Adrenal gland (tissue), 12 donors: ENCODE results near the gene SHC1. TPM values are rescaled to one million over a fixed set of nuclear protein-coding genes. Genes with fewer than 3 reads are reported as not detected.
A peak's percentile ranks its signal among the peaks of the same experiment; 100 is the strongest.

Experiments used
- DNase-seq, 7 donors: peaks; one replicate each; pipeline ENCODE4 v3.0.0-alpha.2; 2019 to 2020
- H3K27ac ChIP-seq, 5 donors: fragments of 200-600 bp; sonication (generic) in 4 of 5; 1 replicate in 3 of 5; 2 replicates in 2 of 5; pipeline versions ENCODE4 v1.5.1 to v1.8.0; 2016 to 2020; ENCODE audit warnings: mild to moderate bottlenecking in 1 of 5
- H3K27me3 ChIP-seq: fragments of 200-600 bp; 2 replicates; pipeline ENCODE4 v1.8.0; 2021
- H3K36me3 ChIP-seq, 2 donors: fragments of 200-600 bp; replicated peaks in 1 of 2; 1 replicate in 1 of 2; 2 replicates in 1 of 2; pipeline versions ENCODE4 v1.5.1 to v1.8.0; 2018 to 2022
- H3K4me1 ChIP-seq, 2 donors: fragments of 200-600 bp; replicated peaks in 1 of 2; 1 replicate in 1 of 2; 2 replicates in 1 of 2; pipeline versions ENCODE4 v1.5.1 to v1.8.0; 2018 to 2021
- H3K4me3 ChIP-seq, 4 donors: fragments of 200-600 bp; sonication (generic) in 3 of 4; one replicate each; pipeline ENCODE4 v1.5.1; 2016 to 2018
- H3K9me3 ChIP-seq, 3 donors: fragments of 200-600 bp; sonication (generic) in 1 of 3; replicated peaks in 1 of 3; 1 replicate in 2 of 3; 2 replicates in 1 of 3; pipeline versions ENCODE4 v1.5.1 to v1.8.0; 2016 to 2021
- CTCF ChIP-seq, 6 experiments: fragments of 450-650 bp in 4 of 6; fragments of 200-600 bp in 2 of 6; sonication (generic) in 1 of 6; IDR thresholded peaks; 1 replicate in 5 of 6; 2 replicates in 1 of 6; pipeline versions ENCODE4 v1.5.1 to v1.8.0; 2016 to 2021; ENCODE audit warnings: antibody characterized with exemption in 6 of 6, mild to moderate bottlenecking in 2 of 6, moderate library complexity in 1 of 6
- POLR2A ChIP-seq, 2 donors: fragments of 450-650 bp; IDR thresholded peaks; one replicate each; pipeline ENCODE4 v1.6.1; 2017; ENCODE audit warnings: antibody characterized with exemption in 2 of 2, mild to moderate bottlenecking in 2 of 2, moderate library complexity in 1 of 2
- WGBS, 4 donors: extraction: QIAGEN DNeasy Blood & Tissue Kit in 2 of 4; methylation state at CpG; one replicate each; pipeline versions ENCODE4 v1.1.5 to v1.1.7; 2013 to 2017; 5-methylcytosine and 5-hydroxymethylcytosine counted together
- intact Hi-C, 2 donors: fragments of 100-400 bp; cut with DNase I; formaldehyde crosslinking; loops; one replicate each; pipeline versions ENCODE4 v1.14.1 to v1.15.0; 2022 to 2023
- polyA plus RNA-seq, 3 donors: library from polyadenylated mRNA; stranded (reverse); fragments of 200-250 nt in 2 of 3; fragments of 350-450 nt in 1 of 3; fragmentation: Illumina TruSeq in 1 of 3; extraction: RNeasy Lipid Tissue Mini Kit (QIAGEN cat#74804) in 1 of 3; gene quantifications; one replicate each; pipeline ENCODE4 v1.2.3, GENCODE V29; 2013 to 2014
- total RNA-seq, 9 donors: library from RNA; depleted of rRNA in 4 of 9; stranded (reverse); fragments of >200 nt in 4 of 9; fragments of 120-200 nt in 1 of 9; fragmentation: NEBNext Ultra II Directional in 1 of 9; extraction: Animal tissue kit (Norgen Biotek cat#: 25700) in 1 of 9; gene quantifications; one replicate each; pipeline versions ENCODE4 v1.1.0 to v1.2.4, GENCODE V29; 2013 to 2023
- donor health status: healthy with polysubstance abuse.
- donor health status: Bipolar disorder and iron deficiency.
- donor health status: DM: yes; HTN: yes; CAD: no.
- donor health status: DM: no; HTN: no; CAD: no.
- donor health status: DM: no; HTN: no; CAD: no.
- donor health status: DM: yes; HTN: yes; CAD: no.

Gene SHC1
- total and polyA plus RNA-seq, 12 donors, result 80.3 to 260 (median 146) TPM

GRCh38 chr1:154962156-154962749 lies 8.3 kb downstream of the SHC1 start:
- TF ChIP-seq CTCF (IDR thresholded peaks at IDR 0.05), result no peak
- no peak for TF ChIP-seq POLR2A (IDR thresholded peaks at IDR 0.05)
- Histone ChIP-seq H3K27me3 (no peaks in the 10 kb centered on the region), H3K4me1 (peaks cover 13 to 23% of the 10 kb centered on the region in 2 donors), H3K36me3 (peaks cover 0 to 65% of the 10 kb centered on the region in 2 donors), H3K9me3 (no peaks in the 10 kb centered on the region), H3K4me3 (peak overlapping the region; percentile 4 to 86 (median 71)), H3K27ac (peak overlapping the region; percentile 94 to 99 (median 96))
- intact Hi-C loops, result loop anchor here in 1 of 2 donors (5.0 kb wide), 1 partner anchor 35 kb away; no protein-coding TSS in a partner anchor
- 3% methylated on average over 21 to 25 of the region's 25 CpGs for WGBS, 4 donors
- DNase-seq, result peak; percentile 63 to 79 (median 71)

- Histone ChIP-seq H3K36me3 (peaks cover 0 to 58% of the 10 kb centered on the region in 2 donors), H3K4me1 (peaks cover 17 to 30% of the 10 kb centered on the region in 2 donors), H3K4me3 (peak within 1 kb of the TSS; percentile 45 to 86 (median 71)), H3K27ac (peak within 1 kb of the TSS; percentile 94 to 99 (median 96)), H3K9me3 (no peaks in the 10 kb centered on the region), H3K27me3 (no peaks in the 10 kb centered on the region)
- 0% methylated on average over 7 to 93 of the region's 93 CpGs for WGBS, 4 donors
- DNase-seq, result peak; percentile 77 to 88 (median 83)
- intact Hi-C loops, result loop anchor here in 1 of 2 donors (5.0 kb wide), 1 partner anchor 36 kb away; no protein-coding TSS in a partner anchor
- TF ChIP-seq POLR2A (IDR thresholded peaks at IDR 0.05) (peak; percentile 65 to 77), CTCF (IDR thresholded peaks at IDR 0.05) (peak in 5 of 6 experiments; percentile 33 to 65 (median 62))
Observed at GRCh38 chr1:154961207-154962155, 9.1 kb downstream of the SHC1 start, which contains the start of gene PYGO2. Gene PYGO2, minus strand, starts transcription at chr1:154961782. Its CDS starts 206 bp downstream, at chr1:154961576.

GRCh38 chr1:154960446-154961136 lies 10.0 kb downstream of the SHC1 start:
- peaks cover 0 to 49% of the 10 kb centered on the region in 2 donors for H3K36me3 ChIP-seq
- no peak for DNase-seq
- H3K4me3 ChIP-seq, result peak overlapping the region; percentile 45 to 86 (median 71)
- no peaks in the 10 kb centered on the region for H3K9me3 ChIP-seq
- peak overlapping the region; percentile 94 to 99 (median 96) for H3K27ac ChIP-seq
- no peaks in the 10 kb centered on the region for H3K27me3 ChIP-seq
- no peak for TF ChIP-seq POLR2A (IDR thresholded peaks at IDR 0.05)
- TF ChIP-seq CTCF (IDR thresholded peaks at IDR 0.05), result no peak
- 12 to 24% (median 16%) methylated on average over 10 of the region's 10 CpGs for WGBS, 4 donors
- intact Hi-C loops, result loop anchor here in 1 of 2 donors (5.0 kb wide), 1 partner anchor 37 kb away; no protein-coding TSS in a partner anchor
- H3K4me1 ChIP-seq, result peaks cover 19 to 33% of the 10 kb centered on the region in 2 donors
